LHCN-M2 (cell line): ENCODE measurements around the gene UGT1A3. TPM values are rescaled to one million over a fixed set of nuclear protein-coding genes. Genes with fewer than 3 reads are reported as not detected.
"Not testable (repeated sequence)": the region's sequence is repeated elsewhere in the genome, so short reads cannot be mapped to it uniquely, and the experiment has no call there.

Source experiments
- DNase-seq: peaks from one replicate; pipeline ENCODE4 v3.0.0-alpha.2; 2012; ENCODE audit warnings: low read depth
- total RNA-seq: library from RNA; depleted of rRNA; stranded (reverse); fragments of >200 nt; gene quantifications from 2 replicates; pipeline ENCODE4 v1.2.3, GENCODE V29; 2014

Gene UGT1A3
- total RNA-seq, 1 experiment from 2014 or later = not detected

DNA sequence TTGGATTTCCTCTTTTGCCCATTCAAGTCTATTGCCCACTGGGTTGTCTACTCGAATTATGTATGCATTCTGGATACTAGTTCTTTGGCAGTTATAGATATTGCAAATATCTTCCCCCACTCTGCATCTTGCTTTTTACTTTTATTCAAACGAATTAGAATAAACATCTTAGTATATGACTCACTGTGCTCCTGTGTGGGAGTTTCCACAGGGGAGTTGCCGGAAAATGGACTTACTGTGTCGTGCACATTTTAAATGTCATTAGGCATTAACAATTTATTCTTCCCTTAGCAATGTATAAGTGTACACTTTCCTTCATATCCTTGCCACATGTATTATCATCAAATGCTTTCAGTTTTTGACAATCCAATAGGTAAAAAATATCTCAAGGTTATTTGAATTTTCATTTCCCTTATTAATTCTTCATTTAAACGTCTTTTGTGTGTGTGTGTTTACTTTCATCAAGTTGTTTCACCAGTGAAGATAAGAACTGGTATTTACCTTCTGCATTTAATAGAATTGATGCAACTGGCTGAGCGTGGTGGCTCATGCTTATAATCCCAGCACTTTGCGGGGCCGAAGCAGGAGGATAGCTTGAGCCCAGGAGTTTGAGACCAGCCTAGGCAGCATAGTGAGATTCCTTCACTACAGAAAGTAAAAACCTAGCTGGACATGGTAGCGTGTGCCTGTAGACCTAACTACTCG is 20.8 kb upstream of the UGT1A3 start:
- DNase-seq = no peak

DNA sequence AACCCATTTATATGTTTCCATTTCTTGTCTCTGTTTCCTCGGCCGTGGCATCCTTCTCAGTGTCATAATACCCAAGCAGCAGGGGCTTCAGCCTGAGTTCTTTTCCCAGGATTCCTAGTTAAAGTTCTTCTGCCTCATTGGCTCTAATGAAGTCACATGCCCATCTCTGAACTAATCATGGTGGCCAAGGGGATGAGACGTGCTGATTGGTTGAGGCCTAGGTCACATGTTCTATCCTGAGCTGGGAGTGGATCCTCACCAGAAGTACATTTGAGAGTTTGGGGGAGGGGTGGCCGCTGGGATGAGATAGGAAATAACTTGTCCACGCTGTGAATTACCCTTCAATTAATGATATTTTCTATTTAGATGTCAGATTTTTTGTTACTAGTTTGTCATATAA is 19.9 kb upstream of the UGT1A3 start:
- peak; percentile 8 for DNase-seq

DNA sequence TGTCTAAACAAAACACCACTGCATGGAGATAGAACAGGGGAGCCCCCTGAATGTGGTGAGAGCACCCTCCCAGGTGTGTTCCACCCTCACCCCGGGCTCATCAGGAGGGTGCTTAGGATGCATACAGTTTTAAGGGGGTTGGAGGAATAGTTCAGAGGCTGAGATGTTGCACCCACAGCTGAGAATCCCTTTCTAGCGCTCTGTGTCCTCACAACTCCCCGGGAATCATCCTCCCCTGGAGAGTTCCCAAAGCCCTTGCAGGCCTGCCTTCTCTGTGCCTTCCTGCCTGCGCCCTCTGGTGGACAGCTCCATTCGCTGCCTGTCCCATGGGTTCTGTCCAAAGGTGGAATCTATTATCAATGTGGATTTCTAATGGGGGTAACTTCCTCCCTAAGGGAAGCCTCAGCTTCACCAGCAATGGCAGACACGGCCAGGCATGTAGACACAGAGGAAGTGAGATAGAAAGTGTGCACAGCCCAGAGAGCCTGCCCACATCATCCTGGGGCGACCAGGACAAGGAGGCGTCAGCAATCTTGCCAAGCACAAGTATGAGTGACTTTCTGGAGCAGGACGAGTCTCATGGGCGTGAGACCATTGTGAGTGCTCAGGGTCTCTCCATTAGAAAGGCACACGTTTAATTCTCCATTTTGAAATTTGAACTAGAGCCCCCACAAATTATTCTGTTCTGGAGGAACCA is 17.4 kb upstream of the UGT1A3 start:
- peak; percentile 63 for DNase-seq

DNA sequence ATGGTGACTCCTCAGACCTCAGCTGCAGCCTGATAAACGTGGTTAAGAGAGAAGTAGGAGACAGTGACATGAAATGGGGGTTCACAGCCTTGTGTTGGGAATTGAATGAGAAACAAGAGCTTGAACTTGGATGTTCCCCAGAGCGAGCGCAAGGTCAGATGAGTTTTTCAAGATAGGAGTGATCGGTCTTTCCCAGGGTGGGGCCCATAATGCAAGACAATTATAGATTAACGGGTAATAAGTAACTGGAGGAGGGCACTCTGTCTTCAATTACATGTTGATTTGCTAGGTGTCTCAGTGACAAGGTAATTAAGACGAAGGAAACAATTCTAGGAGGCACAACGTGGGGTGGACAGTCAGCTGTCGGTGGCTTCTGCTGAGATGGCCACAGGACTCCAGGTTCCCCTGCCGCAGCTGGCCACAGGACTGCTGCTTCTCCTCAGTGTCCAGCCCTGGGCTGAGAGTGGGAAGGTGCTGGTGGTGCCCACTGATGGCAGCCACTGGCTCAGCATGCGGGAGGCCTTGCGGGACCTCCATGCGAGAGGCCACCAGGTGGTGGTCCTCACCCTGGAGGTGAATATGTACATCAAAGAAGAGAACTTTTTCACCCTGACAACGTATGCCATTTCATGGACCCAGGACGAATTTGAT is 16.1 kb upstream of the UGT1A3 start, which contains the start of gene UGT1A5:
UGT1A5 (plus strand) TSS at position 297 of the 651 bp plus-strand sequence; CDS start at position 382, 85 bp downstream.
- DNase-seq = no peak

DNA sequence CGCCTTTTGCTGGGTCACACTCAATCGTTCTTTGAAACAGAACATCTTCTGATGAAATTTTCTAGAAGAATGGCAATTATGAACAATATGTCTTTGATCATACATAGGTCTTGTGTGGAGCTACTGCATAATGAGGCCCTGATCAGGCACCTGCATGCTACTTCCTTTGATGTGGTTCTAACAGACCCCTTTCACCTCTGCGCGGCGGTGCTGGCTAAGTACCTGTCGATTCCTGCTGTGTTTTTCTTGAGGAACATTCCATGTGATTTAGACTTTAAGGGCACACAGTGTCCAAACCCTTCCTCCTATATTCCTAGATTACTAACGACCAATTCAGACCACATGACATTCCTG is 15.6 kb upstream of the UGT1A3 start:
- DNase-seq = no peak

DNA sequence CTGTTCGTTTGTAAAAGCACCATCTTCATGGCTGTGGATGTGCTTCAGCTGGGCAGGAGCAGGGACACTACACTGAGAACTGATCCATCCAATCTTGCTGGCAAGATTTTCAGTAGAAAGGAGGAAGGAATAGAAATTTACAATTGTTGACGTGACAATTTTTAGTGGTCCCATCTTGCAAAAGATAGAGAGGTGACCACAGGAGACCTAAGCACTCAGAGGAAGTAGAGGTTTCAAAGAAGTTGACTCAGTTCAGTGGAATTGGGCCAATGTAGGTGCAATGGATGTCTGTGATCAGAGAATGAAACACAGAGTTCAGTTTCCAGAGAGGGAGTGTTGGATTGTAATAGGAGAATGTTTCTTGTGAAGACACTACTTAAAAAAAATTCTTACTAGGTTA is 14.7 kb upstream of the UGT1A3 start:
- DNase-seq = no peak

DNA sequence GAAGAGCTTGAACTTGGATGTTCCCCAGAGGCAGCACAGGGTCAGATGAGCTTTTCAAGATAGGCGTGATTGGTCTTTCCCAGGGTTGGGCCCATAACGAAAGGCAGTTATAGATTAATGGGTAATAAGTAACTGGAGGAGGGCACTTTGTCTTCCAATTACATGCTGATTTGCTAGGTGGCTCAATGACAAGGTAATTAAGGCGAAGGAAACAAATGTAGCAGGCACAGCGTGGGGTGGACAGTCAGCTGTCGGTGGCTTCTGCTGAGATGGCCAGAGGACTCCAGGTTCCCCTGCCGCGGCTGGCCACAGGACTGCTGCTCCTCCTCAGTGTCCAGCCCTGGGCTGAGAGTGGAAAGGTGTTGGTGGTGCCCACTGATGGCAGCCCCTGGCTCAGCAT is 10.3 kb upstream of the UGT1A3 start, which contains the start of gene UGT1A4:
UGT1A4 (plus strand) TSS at position 185 of the 400 bp plus-strand sequence; CDS start at position 270, 85 bp downstream.
- DNase-seq = no peak

DNA sequence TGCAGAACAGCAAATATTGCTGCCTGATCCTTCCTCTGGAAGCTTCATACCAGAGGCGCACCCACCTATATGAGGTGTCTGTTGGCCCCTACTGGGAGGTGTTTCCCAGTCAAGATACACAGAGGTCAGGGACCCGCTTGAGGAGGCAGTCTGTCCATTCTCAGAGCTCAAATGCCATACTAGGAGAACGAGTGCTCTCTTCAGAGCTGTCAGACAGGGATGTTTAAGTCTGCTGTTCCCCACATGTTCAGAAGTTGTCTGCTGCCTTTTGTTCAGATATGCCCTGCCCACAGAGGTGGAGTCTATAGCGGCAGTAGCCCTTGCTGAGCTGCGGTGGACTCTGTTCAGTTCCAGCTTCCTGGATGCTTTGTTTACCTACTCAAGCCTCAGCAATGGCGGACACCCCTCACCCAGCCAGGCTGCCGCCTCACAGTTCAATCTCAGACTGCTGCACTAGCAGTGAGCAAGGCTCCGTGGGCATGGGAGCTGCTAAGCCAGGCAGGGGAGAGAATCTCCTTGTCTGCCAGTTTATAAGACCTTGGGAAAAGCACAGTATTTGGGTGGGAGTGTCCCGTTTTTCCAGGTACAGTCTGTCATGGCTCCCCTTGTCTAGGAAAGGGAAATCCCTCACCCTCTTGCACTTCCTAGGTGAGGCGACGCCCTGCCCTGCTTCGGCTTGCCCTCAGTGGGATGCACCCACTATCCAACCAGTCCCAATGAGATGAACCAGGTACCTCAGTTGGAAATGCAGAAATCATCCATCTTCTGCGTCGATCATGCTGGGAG is 8.2 kb downstream of the UGT1A3 start:
- DNase-seq = not testable (repeated sequence)

DNA sequence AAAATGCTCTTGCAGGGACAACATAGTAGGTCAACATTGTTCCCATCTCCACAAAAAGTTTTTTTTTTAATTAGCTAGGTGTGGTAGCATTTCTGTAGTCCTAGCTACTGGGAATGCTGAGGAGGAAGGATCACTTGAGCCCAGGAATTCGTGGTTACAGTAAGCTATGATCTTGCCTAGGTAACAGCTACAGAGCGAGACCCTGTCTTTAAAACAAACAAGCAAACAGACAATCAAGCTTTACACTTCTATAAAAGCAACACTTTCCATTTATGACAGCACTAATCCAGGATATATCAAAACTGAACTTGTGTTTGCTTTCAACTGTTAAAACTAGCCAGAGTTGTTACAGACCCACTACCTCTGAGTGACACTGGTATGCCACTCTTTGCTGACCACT is 12.0 kb downstream of the UGT1A3 start:
- no peak for DNase-seq

DNA sequence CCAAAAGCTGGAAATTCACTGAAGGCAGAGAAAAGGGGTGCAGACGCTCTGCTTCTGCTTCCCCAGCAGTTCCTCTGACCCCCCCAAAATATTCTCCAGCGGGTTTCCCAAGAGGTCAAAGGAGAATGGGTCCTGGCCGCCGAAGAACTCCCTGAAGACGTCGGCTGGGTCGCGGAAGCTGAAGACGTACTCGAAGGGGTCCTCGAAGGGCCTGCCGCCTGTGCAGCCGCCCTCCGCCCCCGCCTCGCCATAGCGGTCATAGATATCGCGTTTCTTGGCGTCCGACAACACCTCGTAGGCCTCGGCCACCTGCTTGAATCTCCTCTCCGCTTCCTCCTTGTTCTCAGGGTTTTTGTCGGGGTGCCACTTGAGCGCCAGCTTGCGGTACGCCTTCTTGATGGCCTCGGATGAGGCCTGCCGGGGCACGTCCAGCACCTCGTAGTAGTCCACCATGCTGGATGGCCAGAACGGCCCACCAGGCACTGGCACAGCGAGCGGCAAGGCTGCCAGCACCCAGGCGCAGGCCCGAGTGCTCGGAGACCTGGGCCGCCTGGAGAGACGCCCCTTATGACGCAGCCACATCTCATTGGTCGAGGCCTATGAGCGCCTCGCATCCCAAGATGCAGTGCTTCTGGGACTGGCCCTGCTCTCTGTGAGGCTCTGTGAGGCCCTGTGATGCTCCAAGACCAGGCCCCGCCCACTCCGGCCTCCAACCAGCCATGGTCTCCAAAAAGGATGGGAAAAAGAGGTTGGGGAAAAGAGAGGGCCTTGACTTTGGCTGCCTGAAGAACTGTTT is 14.8 kb downstream of the UGT1A3 start:
- DNase-seq = no peak

DNA sequence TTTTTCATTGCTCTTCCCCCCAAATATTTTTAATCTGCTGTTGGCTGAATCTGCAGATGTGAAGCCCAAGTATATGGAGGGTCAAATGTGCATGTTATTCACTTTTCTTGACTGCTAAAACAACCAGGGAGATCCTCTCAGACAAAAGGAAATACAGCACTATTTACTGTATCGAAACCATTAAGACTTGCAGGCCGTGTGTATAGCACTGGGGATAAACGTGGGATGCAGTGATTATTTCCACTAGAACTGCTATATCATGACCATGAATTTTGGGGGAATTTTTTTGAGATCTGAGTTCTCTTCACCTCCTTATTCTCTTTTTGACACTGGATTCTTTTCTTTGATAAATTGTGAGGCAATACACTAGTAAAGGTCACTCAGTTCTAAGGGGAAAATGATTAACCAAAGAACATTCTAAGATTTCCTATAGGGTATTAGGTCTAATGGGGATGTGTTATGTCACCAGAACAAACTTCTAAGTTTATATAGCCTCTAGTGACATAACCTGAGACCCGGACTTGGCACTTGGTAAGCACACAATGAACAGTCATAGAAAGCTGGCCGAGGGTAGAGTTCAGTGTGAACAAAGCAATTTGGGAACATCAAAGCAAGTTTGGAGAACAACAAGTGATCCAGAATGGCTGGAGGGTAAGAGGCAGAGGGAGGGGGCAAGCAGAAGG is 16.4 kb downstream of the UGT1A3 start:
- no peak for DNase-seq

DNA sequence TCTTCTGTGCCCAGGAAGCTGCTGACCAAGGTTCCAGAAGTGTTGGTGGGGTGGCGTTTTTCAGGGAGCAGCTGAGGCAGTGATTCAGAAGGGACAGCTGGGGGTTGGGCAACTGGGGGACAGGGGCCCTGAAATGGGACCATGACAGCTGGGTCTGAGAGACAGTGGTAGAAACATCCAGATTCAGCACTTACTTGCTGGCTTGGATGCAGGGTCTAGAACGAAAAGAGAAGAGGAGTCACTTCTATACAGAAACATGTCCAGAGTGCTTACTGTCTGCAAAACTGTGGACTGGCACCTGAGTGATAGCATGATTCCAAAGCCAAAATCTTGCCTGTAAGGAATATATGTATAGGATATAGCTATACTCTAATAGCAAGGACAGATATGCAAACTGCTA is 17.0 kb downstream of the UGT1A3 start:
- not testable (repeated sequence) for DNase-seq

DNA sequence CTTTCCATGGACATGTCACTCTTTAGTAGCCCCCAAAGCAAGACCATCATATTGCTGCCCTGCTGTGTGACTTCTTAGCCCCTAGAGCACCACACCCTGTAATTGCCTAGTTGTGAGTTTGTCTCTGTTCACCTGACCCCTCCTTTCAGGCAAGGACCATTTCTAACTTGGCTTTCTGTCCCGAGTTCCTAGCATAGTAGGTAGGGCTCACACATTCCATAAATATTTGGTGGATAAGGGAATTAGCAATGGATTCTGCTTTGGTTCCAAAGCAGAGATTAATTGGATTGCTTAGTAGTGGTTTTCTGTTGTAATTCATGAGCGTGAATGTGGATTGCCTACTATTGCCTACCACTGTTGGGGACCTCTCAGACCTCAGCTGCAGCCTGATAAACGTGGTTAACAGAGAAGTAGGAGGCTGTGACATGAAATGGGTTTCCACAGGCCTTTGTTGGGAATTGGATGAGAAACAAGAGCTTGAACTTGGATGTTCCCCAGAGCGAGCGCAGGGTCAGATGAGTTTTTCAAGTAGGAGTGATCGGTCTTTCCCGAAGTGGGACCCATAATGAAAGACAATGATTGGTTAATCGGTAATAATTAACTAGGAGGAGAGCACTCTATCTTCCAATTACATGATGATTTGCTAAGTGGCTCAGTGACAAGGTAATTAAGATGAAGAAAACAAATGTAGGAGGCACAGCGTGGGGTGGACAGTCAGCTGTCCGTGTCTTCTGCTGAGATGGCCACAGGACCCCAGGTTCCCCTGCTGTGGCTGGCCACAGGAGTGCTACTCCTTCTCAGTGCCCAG is 17.8 kb downstream of the UGT1A3 start:
- no peak for DNase-seq

DNA sequence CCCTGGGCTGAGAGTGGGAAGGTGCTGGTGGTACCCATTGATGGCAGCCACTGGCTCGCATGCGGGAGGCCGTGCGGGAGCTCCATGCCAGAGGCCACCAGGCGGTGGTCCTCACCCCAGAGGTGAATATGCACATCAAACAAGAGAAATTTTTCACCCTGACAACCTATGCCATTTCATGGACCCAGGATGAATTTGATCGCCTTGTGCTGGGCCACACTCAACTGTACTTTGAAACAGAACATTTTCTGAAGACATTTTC is 18.4 kb downstream of the UGT1A3 start:
- no peak for DNase-seq

DNA sequence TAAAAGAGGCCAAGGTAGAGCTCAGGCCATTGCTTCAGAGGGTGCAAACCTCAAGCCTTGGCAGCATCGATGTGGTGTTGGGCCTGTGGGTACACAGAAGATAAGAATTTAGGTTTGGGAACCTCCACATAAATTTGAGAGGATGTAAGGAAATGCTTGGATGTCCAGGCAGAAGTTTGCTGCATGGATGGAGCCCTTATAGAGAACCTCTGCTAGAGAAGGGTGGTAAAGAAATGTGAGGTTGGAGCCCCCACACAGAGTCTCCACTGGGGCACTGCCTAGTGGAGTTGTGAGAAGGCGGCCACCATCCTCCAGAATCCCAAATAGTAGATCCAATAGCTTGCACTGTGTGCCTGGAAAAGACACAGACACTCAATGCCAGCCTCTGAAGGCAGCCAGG is 21.8 kb downstream of the UGT1A3 start:
- not testable (repeated sequence) for DNase-seq

DNA sequence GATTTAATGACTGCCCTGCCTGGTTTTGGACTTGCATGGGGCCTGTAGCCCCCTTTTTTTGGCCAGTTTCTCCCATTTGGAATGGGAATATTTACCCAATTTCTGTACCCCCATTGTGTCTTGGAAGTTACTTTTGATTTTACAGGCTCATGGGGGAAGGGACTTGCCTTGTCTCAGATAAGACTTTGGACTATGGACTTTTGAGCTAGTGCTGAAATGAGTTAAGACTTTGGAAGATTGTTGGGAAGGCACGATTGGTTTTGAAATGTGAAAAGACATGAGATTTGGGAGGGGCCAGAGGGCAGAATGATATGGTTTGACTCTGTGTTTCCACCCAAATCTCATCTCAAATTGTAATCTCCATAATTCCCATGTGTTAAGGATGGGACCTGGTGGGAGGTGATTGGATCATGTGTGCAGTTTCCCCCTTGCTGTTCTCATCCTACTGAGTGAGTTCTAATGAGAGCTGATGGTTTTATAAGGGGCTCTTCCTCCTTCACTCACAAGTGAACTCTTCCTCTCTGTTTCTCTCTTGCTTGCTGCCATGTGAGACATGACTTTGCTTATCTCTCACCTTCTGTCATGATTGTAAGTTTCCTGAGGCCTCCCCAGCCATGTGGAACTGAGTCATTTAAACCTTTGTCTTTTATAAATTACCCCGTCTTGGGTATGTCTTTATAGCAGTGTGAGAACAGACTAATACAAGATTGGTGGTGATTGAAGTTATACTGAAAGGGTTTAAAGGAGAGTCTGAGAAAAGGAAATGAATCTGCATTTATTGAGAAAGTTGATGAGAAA is 22.6 kb downstream of the UGT1A3 start:
- not testable (repeated sequence) for DNase-seq

DNA sequence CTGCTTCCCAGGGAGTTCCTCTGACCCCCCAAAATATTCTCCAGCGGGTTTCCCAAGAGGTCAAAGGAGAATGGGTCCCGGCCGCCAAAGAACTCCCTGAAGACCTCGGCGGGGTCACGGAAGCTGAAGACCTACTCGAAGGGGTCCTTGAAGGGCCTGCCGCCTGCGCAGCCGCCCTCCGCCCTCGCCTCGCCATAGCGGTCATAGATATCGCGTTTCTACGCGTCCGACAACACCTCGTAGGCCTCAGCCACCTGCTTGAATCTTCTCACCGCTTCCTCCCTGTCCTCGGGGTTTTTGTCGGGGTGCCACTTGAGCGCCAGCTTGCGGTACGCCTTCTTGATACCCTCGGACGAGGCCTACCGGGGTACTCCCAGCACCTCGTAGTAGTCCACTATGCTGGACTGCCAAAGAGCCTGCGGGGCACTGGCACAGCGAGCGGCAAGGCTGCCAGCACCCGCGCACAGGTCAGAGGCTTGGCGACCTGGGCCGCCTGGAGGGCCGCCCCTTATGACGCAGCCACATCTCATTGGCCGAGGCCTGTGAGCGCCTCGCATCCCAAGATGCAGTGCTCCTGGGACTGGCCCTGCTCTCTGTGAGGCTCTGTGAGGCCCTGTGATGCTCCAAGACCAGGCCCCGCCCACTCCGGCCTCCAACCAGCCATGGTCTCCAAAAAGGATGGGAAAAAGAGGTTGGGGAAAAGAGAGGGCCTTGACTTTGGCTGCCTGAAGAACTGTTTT is 26.2 kb downstream of the UGT1A3 start:
- no peak for DNase-seq

DNA sequence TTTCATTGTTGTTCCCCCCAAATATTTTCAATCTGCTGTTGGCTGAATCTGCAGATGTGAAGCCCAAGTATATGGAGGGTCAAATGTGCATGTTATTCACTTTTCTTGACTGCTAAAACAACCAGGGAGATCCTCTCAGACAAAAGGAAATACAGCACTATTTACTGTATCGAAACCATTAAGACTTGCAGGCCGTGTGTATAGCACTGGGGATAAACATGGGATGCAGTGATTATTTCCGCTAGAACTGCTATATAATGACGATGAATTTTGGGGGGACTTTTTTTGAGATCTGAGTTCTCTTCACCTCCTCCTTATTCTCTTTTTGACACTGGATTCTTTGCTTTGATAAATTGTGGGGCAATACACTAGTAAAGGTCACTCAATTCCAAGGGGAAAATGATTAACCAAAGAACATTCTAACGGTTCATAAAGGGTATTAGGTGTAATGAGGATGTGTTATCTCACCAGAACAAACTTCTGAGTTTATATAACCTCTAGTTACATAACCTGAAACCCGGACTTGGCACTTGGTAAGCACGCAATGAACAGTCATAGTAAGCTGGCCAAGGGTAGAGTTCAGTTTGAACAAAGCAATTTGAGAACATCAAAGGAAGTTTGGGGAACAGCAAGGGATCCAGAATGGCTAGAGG is 27.7 kb downstream of the UGT1A3 start:
- no peak for DNase-seq
